Lower leg skin (tissue), 4 donors: ENCODE results near the gene STARD7. TPM values are rescaled to one million over a fixed set of nuclear protein-coding genes. Genes with fewer than 3 reads are reported as not detected.

Experiments used
- DNase-seq, 2 donors: peaks; one replicate each; pipeline ENCODE4 v3.0.0-alpha.2; 2019; ENCODE audit warnings: low spot score in 2 of 2
- H3K4me3 ChIP-seq: fragments of 200-600 bp; sonication (generic); 2 replicates; pipeline ENCODE4 v1.5.1; 2017; ENCODE audit warnings: mild to moderate bottlenecking, low read depth; ENCODE audit not compliant: poor library complexity, severe bottlenecking
- CTCF ChIP-seq, 3 donors: fragments of 450-650 bp; IDR thresholded peaks; one replicate each; pipeline ENCODE4 v1.5.1; 2016; ENCODE audit warnings: antibody characterized with exemption in 3 of 3, mild to moderate bottlenecking in 3 of 3, moderate library complexity in 2 of 3
- POLR2A ChIP-seq, 2 donors: fragments of 450-650 bp; IDR thresholded peaks; one replicate each; pipeline ENCODE4 v1.6.1; 2016 to 2017; ENCODE audit warnings: antibody characterized with exemption in 2 of 2, mild to moderate bottlenecking in 1 of 2, moderate library complexity in 1 of 2
- WGBS, 2 donors: methylation state at CpG; one replicate each; pipeline ENCODE4 v1.1.5; 2018; 5-methylcytosine and 5-hydroxymethylcytosine counted together
- intact Hi-C: fragments of 100-400 bp; cut with DNase I; formaldehyde crosslinking; loops from one replicate; pipeline ENCODE4 v1.15.0; 2023; ENCODE audit warnings: low total_unique reads
- total RNA-seq, 4 donors: library from RNA; depleted of rRNA; stranded (reverse); fragments of >200 nt; gene quantifications; one replicate each; pipeline ENCODE4 v1.1.0, GENCODE V29; 2016

STARD7 gene
- total RNA-seq, 4 donors from 2014 or later, result 52.5 to 101 (median 77.2) TPM

GRCh38 chr2:96205888-96206287 is 2.7 kb downstream of the STARD7 start:
- intact Hi-C loops, result no loop called here
- no peak for DNase-seq
- TF ChIP-seq CTCF (IDR thresholded peaks at IDR 0.05) (no peak), POLR2A (IDR thresholded peaks at IDR 0.05) (no peak)
- H3K4me3 ChIP-seq, result no peak overlapping the region

- DNase-seq, result peak in 1 of 2 donors; percentile 23
- WGBS, 2 donors, result 7 to 8% methylated on average over 6 of the region's 6 CpGs
- no peak overlapping the region for H3K4me3 ChIP-seq
- intact Hi-C loops, result no loop called here
- TF ChIP-seq CTCF (IDR thresholded peaks at IDR 0.05) (no peak), POLR2A (IDR thresholded peaks at IDR 0.05) (no peak)
These were observed 3.6 kb downstream of the STARD7 start for GRCh38 chr2:96204836-96205624.

GRCh38 chr2:96203130-96204028 is 5.2 kb downstream of the STARD7 start:
- no peak for TF ChIP-seq POLR2A (IDR thresholded peaks at IDR 0.05)
- TF ChIP-seq CTCF (IDR thresholded peaks at IDR 0.05), result no peak
- no peak for DNase-seq
- intact Hi-C loops, result no loop called here
- H3K4me3 ChIP-seq, result no peak overlapping the region
- WGBS, 2 donors, result 50 to 58% methylated on average over 9 of the region's 9 CpGs

- WGBS, 2 donors, result 49 to 54% methylated on average over 4 of the region's 4 CpGs
- no peak overlapping the region for H3K4me3 ChIP-seq
- intact Hi-C loops, result no loop called here
- TF ChIP-seq POLR2A (IDR thresholded peaks at IDR 0.05) (no peak), CTCF (IDR thresholded peaks at IDR 0.05) (no peak)
- no peak for DNase-seq
These were observed 6.3 kb downstream of the STARD7 start for GRCh38 chr2:96202152-96202854.

GRCh38 chr2:96201338-96201737 is 7.3 kb downstream of the STARD7 start:
- intact Hi-C loops, result no loop called here

More at GRCh38 chr2:96201338-96201737, 7.3 kb downstream of the STARD7 start:
- 52 to 54% methylated on average over 5 of the region's 5 CpGs for WGBS, 2 donors
- TF ChIP-seq CTCF (IDR thresholded peaks at IDR 0.05) (no peak), POLR2A (IDR thresholded peaks at IDR 0.05) (no peak)
- DNase-seq, result no peak
- no peak overlapping the region for H3K4me3 ChIP-seq
